GM10266 (cell line): Measurements from ENCODE around the gene FYCO1.

ENCODE experiments used
- DNase-seq: peaks from one replicate; pipeline ENCODE4 v3.0.0; 2012; ENCODE audit errors: extremely low spot score
- TF ChIP-seq, protein P1 (sequence below): IDR thresholded peaks from 2 replicates; pipeline ENCODE4 v1.5.1; 2012; ENCODE audit warnings: mild to moderate bottlenecking, low read depth; ENCODE audit not compliant: control insufficient read depth, insufficient read depth; ENCODE audit errors: missing control alignments

FYCO1 gene

DNA sequence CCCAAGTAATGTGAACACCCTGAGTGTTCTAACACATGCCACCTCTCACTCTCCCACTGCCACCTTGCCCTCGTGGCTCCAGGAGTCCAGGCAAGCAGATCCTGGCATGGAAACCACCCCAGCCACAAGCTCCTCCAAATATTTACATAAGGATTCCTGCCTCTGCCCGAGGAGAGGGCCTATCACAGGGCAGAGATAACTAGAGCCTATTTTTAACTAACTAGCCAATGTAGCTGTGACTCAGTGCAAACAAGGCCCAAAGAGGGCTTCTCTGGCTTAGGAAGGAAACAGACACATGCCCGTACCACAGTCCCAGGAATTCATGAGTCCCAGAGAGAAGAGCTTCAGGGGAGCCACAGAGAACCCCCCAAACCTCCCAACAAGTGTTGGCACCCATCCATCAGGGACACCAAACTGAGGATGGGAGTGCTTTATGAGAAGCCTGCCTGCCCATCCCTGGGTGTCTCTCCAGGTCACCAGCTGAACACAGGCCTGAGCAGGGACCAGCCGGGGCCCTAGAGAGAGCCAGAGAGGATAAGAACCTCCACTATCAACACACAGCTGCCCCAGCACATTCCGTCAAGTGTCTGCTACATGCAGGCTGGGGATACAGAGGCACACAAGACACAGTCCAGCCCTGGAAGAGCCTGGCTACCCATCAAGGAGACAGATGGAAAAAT is 9.2 kb downstream of the FYCO1 start:
- TF ChIP-seq, protein P1, sequence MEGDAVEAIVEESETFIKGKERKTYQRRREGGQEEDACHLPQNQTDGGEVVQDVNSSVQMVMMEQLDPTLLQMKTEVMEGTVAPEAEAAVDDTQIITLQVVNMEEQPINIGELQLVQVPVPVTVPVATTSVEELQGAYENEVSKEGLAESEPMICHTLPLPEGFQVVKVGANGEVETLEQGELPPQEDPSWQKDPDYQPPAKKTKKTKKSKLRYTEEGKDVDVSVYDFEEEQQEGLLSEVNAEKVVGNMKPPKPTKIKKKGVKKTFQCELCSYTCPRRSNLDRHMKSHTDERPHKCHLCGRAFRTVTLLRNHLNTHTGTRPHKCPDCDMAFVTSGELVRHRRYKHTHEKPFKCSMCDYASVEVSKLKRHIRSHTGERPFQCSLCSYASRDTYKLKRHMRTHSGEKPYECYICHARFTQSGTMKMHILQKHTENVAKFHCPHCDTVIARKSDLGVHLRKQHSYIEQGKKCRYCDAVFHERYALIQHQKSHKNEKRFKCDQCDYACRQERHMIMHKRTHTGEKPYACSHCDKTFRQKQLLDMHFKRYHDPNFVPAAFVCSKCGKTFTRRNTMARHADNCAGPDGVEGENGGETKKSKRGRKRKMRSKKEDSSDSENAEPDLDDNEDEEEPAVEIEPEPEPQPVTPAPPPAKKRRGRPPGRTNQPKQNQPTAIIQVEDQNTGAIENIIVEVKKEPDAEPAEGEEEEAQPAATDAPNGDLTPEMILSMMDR, result no peak
- DNase-seq, result no peak

DNA sequence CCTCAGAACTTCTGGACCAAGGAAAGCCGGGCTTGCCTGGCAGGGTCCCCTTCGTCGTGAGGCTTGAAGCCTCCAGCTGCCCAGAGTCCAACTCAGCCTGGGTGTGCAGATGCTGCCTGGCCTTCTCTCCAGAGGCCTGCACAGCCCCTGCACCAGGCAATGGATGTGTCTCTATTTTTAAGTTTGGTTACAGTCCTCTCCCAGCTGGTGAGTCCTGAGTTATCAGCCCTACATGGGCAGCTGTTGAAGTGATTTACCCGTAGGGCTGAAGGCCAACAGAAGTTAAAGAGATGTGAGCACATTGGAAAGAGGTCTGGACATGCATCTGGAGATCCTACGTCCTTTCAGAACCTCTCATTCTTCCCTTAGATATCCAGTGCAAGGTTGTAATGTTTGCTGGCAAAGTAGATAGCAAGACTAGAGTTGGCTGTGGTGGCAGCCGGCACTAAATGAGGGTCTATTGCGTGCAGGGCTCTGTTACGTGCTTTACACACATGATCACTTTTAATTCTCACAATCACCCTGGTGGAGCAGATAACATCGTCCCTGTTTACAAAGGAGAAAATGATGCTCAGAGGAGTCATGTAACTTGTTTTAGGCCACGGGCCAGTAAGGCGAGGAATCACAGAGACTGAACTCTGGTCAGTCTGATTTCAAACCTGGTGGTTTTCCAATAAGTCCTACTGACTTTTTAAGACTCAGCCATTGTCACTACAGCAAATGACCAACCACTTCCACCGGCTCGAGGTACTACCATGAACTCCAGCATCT is 9.9 kb downstream of the FYCO1 start:
- DNase-seq, result no peak

DNA sequence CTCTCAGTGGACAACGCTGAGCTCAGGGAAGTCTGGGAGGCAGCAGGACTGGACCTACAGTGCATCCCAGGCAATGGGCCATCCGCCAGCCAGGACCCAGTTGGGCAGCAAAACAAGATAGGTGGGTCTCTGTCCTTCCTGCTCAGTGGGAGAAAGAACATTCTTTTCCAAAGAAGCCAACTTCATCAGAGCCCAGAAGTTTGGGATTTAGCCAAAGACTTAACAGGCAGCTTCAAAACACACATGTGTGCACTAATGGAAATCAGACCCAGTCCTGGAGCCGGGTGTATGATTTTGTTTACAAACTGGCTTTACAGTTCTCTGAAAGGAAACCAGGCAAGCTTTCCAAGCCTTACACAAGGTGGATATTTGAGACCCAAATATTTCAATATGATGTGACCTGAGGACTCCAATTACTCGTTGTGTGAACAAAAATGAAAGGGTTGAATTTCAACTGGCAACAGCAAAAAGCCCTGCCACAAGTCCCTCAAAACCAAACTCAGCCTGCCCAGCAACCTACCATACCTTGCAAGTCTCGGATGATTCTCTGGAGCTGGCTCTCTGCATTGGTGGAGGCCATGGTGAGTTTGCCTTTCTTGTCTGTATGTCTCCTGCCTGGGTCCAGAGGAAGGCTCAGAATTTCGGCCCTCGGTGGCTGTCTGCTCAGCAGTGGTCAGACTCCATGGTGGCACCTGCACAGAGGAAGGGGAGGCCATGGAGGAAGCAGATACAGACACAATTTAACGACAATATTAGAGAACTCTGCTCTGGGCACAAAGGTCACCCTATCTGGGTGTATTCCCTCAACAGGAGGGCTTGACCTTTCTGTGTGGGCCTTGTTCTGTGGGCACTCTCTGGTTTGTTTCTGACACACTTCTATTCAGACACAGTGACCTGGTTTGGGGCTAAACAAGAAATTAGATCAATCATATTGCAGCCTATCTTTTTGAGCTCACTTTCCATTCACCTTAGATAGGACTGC is 11.0 kb downstream of the FYCO1 start:
- no peak for DNase-seq
- TF ChIP-seq, protein P1, result no peak

More for the DNA sequence above, 9.9 kb downstream of the FYCO1 start:
- TF ChIP-seq, protein P1, result no peak

DNA sequence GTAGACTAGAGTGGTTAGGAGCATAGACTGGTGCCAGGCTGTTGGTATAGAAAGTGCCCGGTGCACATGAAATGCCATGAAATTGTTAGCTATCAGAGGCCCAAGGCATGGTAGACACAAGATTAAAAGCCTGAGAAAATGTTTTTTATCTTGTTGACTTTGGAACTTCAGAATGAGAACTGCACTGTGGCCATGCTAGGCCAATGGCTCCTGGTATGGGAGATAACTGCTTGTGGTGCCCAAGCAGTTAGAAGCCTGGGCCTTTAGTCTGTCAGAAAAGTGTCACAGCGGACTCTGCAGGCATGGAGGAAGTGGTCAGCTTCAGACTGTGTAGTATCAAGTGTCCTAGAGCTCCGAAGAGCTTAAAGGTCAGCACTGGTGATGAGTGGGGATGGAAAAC is 11.9 kb downstream of the FYCO1 start:
- TF ChIP-seq, protein P1, result no peak
- DNase-seq, result no peak

DNA sequence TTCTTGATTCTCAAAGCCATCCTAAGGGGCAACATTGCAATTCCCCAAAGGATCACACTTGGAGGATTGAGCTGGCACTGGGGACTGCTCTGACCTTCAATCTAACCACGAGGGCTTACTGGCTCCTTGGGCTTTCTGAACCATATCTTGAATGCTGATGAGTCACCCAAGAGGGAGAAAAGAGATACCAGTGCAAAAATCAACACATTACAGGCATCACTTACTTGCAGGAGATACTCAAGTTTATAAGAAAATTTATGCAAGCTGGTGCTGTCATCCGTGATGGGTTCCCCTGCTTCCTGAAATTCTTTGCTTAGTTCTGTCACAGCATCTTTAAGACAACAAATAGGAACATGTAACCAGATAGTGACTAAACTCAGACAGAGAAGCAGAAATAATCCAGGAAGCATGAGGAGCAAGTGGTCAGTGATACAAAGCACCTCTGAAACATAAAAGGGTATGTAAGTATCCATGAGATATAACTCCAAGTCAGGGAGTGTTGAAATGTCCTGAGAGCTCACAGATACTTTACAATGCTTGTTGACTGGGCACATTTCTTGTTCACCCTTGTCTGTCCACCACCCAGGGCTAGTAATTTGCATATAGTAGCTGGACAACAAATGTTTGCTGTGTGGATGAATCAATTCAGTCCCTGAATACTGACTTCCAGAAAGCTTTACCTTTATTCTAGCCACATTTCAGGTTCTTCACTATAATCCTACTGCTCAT is 14.1 kb downstream of the FYCO1 start:
- TF ChIP-seq, protein P1, result no peak
- DNase-seq, result no peak

DNA sequence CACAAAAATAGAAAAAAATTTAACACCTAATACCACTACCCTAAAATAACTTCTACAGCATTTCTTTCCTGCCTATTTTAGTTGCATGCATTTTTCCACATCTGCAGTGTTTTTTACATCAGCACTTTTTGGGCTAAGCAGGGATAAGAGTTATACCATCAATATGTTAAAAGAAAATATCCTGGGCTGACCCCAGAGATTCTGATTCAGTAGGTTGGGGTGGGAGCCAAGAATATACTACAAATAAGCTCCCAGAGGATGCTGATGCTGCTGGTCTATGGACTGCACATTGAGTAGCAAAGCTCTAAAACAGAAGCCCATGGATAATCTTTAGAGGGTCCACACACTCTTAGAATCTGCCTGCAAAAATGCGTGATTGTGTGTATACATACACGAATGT is 14.8 kb downstream of the FYCO1 start:
- TF ChIP-seq, protein P1, result no peak
- no peak for DNase-seq
